Fibroblast of peridontal ligament (primary cell): ENCODE data around the gene SUGCT.
"Not testable (repeated sequence)": the region's sequence is repeated elsewhere in the genome, so short reads cannot be mapped to it uniquely, and the experiment has no call there.

Experiments used
- DNase-seq: peaks from one replicate; pipeline ENCODE4 v3.0.0-alpha.2; 2010; ENCODE audit errors: extremely low read depth

Gene SUGCT

DNA sequence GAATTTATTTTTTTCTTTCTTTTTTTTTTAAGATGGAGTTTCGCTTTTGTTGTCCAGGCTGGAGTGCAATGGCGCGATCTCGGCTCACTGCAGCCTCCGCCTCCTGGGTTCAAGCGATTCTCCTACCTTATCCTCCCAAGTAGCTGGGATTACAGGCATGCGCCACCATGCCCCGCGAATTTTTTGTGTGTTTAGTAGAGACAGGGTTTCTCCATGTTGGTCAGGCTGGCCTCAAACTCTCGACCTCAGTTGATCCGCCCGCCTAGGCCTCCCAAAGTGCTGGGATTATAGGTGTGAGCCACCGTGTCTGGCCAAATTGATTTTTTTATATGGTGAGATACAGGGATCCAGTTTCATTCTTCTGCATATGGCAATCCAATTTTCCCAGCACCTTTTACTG is 5.1 kb downstream of the SUGCT start:
- not testable (repeated sequence) for DNase-seq

DNA sequence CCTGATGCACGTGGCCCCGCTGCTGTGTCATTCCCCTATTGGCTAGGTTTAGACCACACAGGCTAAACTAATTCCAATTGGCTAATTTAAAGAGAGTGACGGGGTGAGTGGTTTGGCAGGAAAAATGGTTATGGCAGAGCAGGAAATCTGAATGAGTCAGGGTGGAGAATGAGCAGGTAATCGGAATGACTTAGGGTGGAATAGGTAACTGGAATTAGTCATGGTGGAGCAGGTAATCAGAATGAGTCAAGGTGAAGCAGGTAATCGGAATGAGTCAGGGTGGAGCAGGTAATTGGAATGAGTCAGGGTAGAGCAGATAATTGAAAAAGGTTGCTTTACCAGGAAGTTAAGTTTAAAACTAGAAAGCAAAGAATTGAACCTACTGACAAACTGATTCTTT is 7.1 kb downstream of the SUGCT start:
- not testable (repeated sequence) for DNase-seq

DNA sequence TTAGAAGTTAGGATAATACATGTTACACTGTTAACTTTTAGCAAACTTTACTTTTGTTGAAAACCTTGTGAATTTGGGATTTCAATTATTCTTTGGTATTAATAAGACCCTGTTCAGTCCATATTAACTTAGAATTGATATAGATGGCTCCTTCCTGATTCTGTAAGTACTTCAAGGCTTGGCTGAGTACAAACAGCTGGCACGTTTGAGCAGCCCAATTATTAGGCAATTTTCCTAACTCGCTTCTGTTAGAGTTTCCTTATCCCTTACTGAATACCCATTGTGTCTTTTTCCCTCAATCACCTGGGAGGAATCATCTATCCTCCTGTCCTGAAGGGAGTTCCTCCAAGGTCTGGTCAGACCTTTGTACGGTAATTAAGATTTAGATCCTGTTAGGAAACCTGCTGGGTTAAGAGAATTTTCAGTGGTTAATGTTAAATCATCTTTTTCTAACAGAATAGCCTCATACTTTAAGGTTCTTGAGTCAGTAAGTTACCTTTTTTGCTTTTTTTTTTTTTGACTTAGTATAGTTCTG is 10.9 kb downstream of the SUGCT start:
- DNase-seq = not testable (repeated sequence)

DNA sequence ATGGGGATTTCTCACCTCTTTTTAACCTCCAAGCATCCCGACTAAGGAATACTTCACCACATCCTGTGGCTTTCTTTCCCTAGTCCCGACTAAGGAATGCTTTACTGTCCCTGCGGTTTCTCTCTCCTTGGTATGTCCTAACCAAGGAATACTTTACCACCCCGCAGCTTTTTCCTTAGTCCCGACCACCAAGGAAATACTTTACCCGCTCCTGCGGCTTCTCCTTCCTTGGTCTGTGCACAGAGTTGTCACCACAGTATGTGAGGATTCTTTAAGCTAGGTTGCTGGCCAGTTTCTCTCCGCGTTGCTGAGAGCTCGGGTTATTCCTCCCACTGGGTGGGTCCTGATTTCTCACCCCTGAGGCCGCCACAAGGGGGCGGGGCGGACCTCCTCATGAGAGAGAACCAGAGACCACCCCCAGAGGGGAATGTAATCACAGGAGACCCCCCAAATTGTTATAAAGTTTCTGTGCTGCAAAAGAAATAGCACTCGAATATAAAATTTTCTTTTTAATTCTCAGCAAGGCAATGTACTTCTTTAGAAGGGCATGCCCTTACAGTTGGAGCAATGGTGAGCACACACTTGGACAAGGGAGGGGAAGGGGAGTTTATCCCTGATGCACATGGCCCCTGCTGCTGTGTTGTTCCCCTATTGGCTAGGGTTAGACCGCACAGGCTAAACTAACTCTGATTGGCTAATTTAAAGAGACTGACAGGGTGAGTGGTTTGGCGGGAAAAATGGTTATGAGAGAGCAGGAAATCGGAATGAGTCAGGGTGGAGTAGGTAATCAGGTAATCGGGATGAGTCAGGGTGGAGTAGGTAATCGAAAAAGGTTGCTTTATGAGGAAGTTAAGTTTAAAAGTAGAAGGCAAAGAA is 12.8 kb downstream of the SUGCT start:
- DNase-seq = peak; percentile 41

DNA sequence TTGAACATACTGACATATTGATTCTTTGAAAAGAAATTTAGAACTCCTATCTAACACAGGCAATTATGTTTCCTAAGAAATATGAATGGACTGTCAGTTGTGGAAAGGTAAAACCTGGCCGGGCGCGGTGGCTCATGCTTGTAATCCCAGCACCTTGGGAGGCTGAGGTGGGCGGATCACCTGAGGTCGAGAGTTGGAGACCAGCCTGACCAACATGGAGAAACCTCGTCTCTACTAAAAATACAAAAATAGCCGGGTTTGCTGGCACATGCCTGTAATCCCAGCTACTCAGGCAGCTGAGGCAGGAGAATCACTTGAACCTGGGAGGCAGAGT is 13.4 kb downstream of the SUGCT start:
- not testable (repeated sequence) for DNase-seq

DNA sequence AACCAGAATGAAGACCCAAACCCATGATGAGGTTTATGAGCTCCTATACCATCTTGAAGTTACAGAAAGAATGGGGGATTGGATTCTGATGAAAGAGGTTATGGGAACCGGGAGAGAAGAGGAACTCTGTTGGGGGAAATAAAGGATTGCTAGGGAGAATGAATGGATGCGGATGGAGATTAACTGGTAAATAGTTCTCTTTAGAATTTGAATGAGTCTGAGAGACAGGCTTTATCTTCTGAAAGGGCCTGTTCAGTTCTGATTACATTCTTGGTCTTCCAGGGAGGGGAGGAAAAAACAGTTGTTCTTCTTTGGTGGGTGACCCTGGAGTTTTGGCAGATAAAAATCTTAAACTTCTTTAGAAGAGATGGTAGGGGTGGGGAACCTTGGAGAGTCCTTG is 13.9 kb downstream of the SUGCT start:
- no peak for DNase-seq

DNA sequence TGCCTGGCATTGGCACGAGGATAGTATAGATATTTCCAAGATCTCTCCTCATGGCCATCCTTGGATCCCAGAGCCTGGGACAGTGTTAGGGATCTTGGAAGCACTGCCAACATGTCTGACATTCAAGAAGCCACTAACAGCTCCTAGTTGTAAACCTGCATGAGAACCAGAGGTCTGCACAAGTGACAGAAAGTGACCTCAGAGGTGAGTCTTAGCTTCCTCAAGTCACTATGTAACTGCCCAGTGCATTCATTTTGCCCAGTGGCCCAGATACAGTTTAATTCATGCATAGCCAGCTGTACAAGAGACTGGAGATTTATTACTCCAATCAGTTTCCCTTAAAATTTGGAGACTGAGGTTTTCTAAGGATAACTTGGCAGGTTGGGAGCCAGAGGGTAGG is 16.7 kb downstream of the SUGCT start:
- no peak for DNase-seq

DNA sequence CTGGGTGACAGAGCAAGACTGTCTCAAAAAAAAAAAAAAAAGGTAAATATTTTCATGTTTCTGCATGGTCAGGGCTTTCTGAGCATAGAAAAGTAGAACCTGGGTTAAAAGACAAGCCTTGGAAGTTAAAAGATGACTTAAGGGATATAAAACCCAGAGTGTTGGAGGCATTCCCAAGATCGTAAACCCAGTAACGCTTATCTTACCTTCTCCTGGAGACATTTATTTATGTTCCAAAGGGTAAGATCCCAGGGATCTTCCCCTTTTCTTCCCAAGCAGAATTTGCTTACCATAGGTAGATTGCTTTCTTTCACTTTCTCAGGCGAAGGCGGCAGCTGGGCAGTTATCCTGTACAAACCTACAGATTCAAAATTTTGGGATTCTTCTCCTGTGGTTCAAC is 22.2 kb downstream of the SUGCT start:
- DNase-seq = no peak

DNA sequence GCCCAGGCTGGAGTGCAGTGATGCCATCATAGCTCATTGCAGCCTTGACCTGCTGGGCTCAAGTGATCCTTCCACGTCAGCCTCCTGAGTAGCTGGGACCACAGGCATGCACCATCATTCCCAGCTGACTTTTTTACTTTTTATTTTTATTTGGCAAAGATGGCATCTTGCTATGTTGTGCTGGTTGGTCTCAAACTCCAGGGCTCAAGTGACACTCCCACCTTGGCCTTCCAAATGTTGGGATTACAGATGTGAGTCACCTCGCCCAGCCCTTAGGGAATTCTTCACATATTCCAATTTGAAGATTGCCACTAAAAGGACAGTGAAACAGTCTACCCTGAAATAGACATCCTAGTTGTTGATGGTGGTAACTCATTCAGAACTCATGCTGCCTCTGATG is 27.7 kb downstream of the SUGCT start:
- DNase-seq = peak; percentile 11

DNA sequence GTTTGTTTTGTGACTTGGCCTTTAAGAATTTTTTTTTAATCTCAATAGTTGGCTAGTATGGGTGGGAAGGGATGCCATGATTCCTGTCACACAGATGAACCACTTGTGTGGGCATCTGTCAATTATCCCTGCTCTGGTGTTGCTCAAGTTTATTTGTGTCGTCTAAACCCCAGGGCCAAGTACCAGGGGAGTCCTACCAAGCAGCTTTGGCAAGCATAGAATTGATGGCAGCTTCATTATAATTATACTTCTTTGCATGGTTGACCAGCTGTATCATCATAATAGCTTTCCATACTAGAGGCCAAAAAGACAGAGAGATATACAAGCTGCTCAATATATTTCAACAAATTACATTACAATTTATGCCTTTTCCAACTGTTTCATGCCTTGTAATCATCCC is 30.4 kb downstream of the SUGCT start:
- no peak for DNase-seq

DNA sequence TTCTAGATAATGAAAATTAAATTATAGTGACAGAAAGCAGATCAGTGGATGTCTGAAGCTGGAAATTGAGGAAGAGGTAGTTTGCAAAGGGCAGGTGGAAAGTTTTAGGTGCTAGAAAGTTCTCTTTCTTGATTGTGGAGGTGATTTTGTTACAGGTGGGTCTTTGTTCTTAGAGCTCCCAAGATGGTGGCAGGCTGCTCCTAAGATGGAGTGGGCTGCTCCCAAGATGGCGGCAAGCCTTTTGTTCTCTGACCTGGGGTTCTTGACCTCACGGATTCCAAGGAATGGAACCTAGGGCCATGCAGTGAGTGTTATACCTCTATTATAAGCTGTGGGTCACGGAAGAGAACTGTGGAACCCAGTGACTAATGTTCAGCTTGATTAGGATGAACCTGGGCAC is 32.5 kb downstream of the SUGCT start:
- DNase-seq = no peak

DNA sequence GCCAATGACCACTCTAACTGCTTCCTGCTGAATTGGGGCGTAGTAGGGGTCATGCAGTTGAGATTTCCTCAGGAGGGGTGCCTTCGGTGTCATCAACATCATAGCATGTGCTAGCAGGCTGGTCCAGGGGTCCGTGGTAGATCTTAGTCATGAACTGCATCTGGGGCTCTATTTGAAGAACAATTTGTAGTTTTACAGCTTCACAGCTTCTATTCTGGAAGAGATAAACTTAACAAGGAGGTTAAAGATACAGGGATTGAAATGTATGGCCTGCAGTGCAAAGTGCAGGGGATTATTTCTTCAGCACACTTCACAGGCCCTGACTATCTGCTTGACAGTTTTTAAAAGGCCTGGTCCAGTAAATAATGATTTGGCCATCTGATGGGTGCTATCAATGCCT is 33.5 kb downstream of the SUGCT start:
- not testable (repeated sequence) for DNase-seq

DNA sequence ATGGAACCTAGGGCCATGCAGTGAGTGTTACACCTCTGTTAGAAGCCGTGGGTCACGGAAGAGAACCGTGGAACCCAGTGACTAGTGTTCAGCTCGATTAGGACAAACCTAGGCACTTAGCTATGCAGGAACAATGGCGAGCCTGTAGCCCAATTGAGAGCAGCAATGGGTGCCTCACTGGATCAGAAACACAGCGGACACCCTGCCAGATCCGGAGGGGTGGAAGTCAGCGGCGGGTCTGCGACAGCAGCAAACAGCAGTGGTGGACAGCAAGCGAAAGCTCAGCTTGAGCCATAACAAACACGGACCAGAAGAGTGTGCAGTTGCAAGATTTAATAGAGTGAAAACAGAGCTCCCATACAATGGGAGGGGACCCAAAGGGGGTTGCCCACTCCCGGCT is 38.3 kb downstream of the SUGCT start:
- not testable (repeated sequence) for DNase-seq

DNA sequence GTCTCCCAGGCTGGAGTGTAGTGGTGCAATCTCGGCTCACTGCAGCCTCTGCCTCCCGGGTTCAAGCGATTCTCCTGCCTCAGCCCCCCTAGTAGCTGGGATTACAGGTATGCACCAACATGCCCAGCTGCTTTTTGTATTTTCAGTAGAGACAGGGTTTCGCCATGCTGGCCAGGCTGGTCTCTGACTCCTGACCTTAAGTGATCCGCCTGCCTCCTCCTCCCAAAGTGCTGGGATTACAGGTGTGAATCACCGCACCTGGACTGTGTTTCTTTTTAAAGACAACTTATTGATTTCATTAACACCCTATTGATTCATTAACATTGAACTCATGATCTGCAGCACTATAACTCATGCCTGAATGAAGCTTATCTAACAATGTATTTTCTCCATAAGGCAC is 40.5 kb downstream of the SUGCT start:
- not testable (repeated sequence) for DNase-seq

DNA sequence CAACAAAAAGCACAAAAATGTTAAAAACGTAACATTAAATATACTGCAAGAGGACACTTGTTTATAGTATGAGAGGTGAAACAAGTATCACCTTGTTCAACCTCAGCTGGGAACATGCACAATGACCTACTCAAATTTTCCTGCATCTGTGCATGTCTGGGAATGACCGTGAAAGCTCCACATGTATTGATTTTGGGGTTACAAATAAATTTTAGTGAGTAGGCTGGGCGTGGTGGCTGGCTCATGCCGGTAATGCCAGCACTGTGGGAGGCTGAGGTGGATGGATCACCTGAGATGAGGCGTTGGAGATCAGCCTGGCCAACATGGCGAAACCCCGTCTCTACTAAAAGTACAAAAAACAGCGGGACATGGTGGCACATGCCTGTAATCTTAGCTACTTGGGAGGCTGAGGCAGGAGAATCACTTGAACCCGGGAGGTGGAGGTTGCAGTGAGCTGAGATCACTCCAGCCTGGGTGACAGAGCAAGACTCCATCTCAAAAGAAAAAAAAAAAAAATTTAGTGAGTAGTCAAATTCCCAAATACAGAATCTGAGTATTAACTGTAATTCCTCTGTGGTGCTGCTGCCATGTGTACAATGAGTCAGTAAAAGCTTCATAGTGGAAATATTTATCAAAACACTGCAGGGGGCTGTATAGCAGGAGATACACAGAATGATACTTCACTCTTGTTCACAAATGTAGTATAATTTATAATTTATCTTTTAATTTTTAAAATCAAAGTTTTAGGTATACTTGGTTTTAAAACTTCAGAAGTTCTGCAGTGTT is 41.1 kb downstream of the SUGCT start:
- peak; percentile 60 for DNase-seq

DNA sequence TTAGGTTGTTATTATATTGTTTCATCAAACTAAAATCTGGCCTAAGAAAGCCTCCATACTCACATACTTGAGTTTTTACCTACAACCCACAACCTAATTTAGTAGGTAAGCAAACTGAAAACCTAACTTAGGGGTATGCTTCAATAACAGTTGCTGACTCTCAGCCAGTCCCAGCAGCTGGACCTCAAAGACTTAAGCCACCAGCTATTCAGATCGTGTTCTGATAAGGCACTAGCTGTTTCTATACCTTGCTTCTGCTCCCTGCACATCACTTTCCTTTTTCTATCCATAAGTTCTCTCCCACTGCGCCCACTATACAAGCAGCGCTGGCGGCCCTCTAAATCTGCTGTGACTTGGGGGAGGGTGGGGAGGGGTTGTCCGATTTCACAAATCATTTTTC is 42.3 kb downstream of the SUGCT start:
- DNase-seq = no peak

DNA sequence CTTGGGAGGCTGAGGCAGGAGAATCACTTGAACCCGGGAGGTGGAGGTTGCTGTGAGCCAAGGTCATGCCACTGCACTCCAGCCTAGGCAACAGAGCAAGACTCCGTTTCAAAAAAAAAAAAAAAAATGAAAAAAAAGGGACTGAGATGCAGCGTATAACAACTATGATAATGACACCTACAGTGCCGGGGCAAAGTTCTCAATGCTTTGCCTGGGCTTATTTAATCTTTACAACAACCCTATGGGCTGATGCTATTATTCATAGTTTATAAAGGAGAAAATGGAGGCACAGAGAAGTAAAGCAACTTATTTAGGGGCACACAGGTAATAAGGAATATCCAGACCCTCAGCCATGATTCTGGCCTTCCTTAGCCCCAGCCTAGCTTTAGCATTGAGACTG is 47.6 kb downstream of the SUGCT start:
- DNase-seq = no peak

DNA sequence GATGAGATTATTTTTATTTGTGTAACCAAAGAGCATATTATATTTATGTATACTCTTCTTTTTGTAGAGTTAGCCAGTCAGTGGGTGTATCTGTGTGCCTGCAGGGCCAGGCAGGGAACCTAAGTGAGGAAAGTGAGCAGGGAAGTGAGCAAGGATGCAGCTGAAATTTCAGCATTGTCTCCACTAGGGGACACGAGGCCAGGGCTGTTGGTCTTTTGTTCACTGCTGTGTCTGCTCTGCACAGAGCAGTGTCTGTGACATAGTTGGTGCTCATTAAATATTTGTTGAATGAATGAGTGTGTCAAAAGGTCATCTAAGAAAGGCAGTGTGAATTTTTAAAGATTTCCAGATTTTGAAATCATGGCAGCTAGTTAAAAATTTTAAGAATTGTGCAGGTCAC is 51.8 kb downstream of the SUGCT start:
- no peak for DNase-seq

DNA sequence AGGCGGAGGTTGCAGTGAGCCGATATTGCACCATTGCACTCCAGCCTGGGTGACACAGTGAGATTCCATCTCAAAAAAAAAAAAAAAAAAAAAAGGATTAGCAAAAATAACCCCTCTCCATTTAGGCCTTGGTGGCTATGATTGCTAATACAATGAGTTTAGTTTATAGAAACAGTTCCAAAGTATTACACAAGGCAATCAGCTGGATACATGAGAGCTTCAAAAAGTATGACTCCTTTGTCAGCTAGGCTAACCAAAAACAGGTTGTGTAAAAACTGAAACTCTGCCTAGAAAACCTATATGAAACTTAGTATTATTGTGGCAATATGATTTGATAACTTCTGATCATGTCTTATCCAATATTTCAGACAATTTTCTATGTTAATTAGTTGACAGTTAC is 57.2 kb downstream of the SUGCT start:
- DNase-seq = peak; percentile 96

DNA sequence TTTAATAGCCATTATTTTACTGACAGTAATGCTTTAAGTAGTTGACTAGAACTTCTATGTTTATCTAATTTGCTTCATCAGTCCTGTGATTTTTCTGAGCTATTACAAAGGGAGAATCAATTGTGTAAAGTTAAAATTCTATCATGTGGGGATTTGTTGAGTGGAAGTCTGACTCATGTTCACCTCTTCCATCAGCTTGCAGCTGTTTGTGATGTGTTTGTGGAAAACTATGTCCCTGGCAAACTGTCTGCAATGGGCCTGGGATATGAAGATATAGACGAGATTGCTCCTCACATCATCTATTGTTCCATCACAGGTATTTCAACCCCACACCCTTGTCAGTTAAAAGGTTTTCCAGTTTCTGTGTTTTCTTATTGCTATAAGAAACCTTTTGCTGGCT is 59.9 kb downstream of the SUGCT start:
- DNase-seq = peak; percentile 83

DNA sequence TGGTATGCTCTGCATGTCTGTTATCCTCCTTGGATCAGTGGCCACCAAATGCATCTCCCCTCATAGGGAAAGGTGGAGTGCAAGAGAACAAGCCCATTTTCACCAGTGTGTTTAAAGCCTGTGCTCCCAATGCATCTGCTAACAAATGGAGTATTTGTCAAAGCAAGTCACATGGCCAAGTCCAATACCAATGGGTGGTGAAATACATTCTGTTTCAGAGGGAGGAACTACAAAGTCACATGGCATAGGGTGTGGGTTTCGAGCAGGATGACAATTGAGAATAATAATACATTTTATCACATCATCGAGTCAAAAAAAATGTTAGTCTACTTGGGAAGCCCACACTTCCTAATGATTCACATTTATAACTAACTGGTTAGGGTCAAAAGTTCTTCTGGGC is 62.7 kb downstream of the SUGCT start:
- no peak for DNase-seq

DNA sequence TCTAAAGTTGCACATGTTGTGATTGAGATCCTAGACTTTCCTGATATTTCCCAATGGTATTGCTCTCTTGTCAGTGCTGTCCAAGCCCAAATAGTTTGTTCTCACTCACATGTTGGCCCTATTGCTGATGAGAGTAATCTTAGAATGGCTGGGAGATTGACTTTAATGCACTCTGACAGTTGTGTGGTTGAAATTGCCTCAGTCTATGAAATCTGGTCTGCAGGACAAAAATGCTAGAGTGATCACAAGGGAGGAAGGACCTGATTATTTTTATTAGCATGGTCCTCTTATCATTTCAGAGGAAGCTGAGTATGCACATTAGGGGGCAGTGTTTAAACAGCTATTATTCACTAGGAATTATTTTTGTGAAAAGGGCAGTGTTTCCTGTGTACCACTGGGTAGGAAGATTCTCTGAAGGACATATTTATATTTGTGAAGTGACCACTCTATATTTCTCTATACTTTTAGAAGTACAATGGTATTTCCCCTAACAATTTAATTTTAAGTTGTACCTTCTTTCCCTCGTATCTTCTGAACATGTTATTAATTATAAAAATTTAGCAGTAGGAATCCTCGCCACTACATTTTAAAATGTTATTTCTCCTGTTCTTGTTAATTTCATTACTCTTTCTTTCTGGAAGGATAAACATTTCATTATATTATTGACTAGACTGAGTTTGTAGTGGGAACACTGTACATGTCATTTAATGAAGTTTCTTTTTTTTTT is 64.4 kb downstream of the SUGCT start:
- peak; percentile 99 for DNase-seq
